COLO668 (cell line): ENCODE results near the gene NCOA1.
"Not testable (repeated sequence)": the region's sequence is repeated elsewhere in the genome, so short reads cannot be mapped to it uniquely, and the experiment has no call there.

Experiments
- DNase-seq: peaks from one replicate; lab custom pipeline; 2025; ENCODE audit not compliant: unreplicated experiment; lab: John Stamatoyannopoulos, UW

The NCOA1 gene

GRCh38 chr2:24531610-24532009 is 40.6 kb downstream of the NCOA1 start:
- DNase-seq: not testable (repeated sequence)

GRCh38 chr2:24532057-24532456 is 41.0 kb downstream of the NCOA1 start:
- DNase-seq: not testable (repeated sequence)

- not testable (repeated sequence) for DNase-seq
These were observed 42.5 kb downstream of the NCOA1 start for GRCh38 chr2:24533574-24533973.

- no peak for DNase-seq
These were observed 47.7 kb downstream of the NCOA1 start for GRCh38 chr2:24538720-24539119.

- no peak for DNase-seq
These were observed 48.2 kb downstream of the NCOA1 start for GRCh38 chr2:24539258-24539657.

GRCh38 chr2:24540011-24540477 is 49.0 kb downstream of the NCOA1 start:
- no peak for DNase-seq

- no peak for DNase-seq
These were observed 50.6 kb downstream of the NCOA1 start for GRCh38 chr2:24541621-24542020.

GRCh38 chr2:24542269-24542872 is 51.3 kb downstream of the NCOA1 start:
- DNase-seq: no peak

GRCh38 chr2:24543252-24543651 is 52.2 kb downstream of the NCOA1 start:
- DNase-seq: no peak

- DNase-seq: no peak
These were observed 53.5 kb downstream of the NCOA1 start for GRCh38 chr2:24544456-24545115.

GRCh38 chr2:24546669-24547068 is 55.6 kb downstream of the NCOA1 start:
- no peak for DNase-seq

- DNase-seq: no peak
These were observed 57.0 kb downstream of the NCOA1 start for GRCh38 chr2:24548058-24548457.

GRCh38 chr2:24550301-24550700 is 59.2 kb downstream of the NCOA1 start:
- not testable (repeated sequence) for DNase-seq

GRCh38 chr2:24551016-24551415 is 60.0 kb downstream of the NCOA1 start:
- no peak for DNase-seq

GRCh38 chr2:24552836-24553235 is 61.8 kb downstream of the NCOA1 start:
- DNase-seq: no peak

- DNase-seq: no peak
These were observed 67.9 kb downstream of the NCOA1 start for GRCh38 chr2:24558781-24559472.

- no peak for DNase-seq
These were observed 68.5 kb downstream of the NCOA1 start for GRCh38 chr2:24559473-24560113.

GRCh38 chr2:24565537-24565936 is 74.5 kb downstream of the NCOA1 start:
- DNase-seq: no peak

- no peak for DNase-seq
These were observed 75.2 kb downstream of the NCOA1 start for GRCh38 chr2:24566209-24566608.

- no peak for DNase-seq
These were observed 75.6 kb downstream of the NCOA1 start for GRCh38 chr2:24566630-24567029.

GRCh38 chr2:24568551-24568950 is 77.5 kb downstream of the NCOA1 start:
- DNase-seq: no peak

- not testable (repeated sequence) for DNase-seq
These were observed 78.5 kb downstream of the NCOA1 start for GRCh38 chr2:24569565-24569964.
